Measurements from ENCODE around the gene MACF1.

GRCh38 chr1:39407510-39407895 lies 203.0 kb downstream of the MACF1 start:
- no peak for TF ChIP-seq CTCF (conservative IDR thresholded peaks at IDR 0.05; ENCODE audit: low read depth, low read length)
- no peak for TF ChIP-seq EZH2 (IDR thresholded peaks at IDR 0.05; ENCODE audit: borderline replicate concordance, low read depth, low read length, poor library complexity, severe bottlenecking)

All from A673 (cell line).